Measurements from ENCODE around the gene GLG1.

DNA sequence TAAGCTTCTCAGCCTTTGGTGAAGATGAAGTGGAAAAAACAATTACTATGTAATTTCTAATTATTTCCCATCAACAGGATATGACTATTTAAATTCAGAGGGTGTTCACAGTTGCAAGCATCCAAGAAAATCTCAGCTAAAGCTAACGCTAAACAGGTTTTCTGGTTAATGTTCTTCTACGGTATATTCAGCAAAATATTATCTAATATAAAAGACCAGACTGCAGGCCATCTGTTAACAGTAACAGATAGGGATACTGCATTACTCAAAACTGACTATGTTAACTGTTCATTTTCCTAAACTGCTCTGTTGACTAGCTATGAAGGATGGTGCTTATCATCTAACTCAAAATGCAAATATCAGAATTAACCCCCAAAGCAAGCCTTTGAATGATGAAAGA lies 32.8 kb downstream of the GLG1 start:
- TF ChIP-seq REST (IDR thresholded peaks at IDR 0.05; ENCODE audit: insufficient replicate concordance, low read depth) (no peak), CTCF (IDR thresholded peaks at IDR 0.05; ENCODE audit: insufficient read depth, low read length) (no peak)
